Uterus (tissue), 2 donors: ENCODE results near the gene SYDE2.

Experiments used
- CTCF ChIP-seq, 4 experiments: fragments of 200-600 bp in 2 of 4; fragments of 450-650 bp in 2 of 4; sonication (generic) in 2 of 4; IDR thresholded peaks; one replicate each; pipeline ENCODE4 v1.5.1; 2016 to 2019; ENCODE audit warnings: antibody characterized with exemption in 4 of 4, mild to moderate bottlenecking in 2 of 4, moderate library complexity in 1 of 4
- POLR2A ChIP-seq, 2 donors: fragments of 450-650 bp; IDR thresholded peaks; one replicate each; pipeline ENCODE4 v1.6.1; 2016; ENCODE audit warnings: antibody characterized with exemption in 2 of 2, mild to moderate bottlenecking in 1 of 2, moderate library complexity in 1 of 2

- TF ChIP-seq CTCF (IDR thresholded peaks at IDR 0.05) (no peak), POLR2A (IDR thresholded peaks at IDR 0.05) (no peak)
These were observed 4.5 kb downstream of the SYDE2 start for GRCh38 chr1:85196358-85196757.
